Left colon (tissue), 2 donors: ENCODE measurements around the gene TSHZ3. TPM values are rescaled to one million over a fixed set of nuclear protein-coding genes. Genes with fewer than 3 reads are reported as not detected.

Experiments
- ATAC-seq: fragments of 200-7000 bp; cut with Tn5 transposase; one replicate; pipeline ENCODE4 v1.9.1; 2020; ENCODE audit warnings: mild to moderate bottlenecking, moderate library complexity
- DNase-seq, 2 donors: peaks; one replicate each; pipeline ENCODE4 v3.0.0-alpha.2; 2020
- intact Hi-C, 2 donors: fragments of 100-400 bp; cut with DNase I in 1 of 2; cut with micrococcal nuclease in 1 of 2; formaldehyde crosslinking; loops; one replicate each; pipeline versions ENCODE4 v1.11.2 to v1.14.0; 2022; cut with DNase I, micrococcal nuclease
- total RNA-seq, 2 donors: library from RNA; stranded (reverse); fragmentation: NEBNext Ultra II Directional; extraction: Animal tissue kit (Norgen Biotek cat#: 25700); gene quantifications; one replicate each; pipeline ENCODE4 v1.2.1, GENCODE V29; 2021
- donor health status: DM: no; HTN: no; CAD: no.
- donor health status: DM: yes; HTN: yes; CAD: no.

Gene TSHZ3
- total RNA-seq, 2 donors from 2014 or later = 1.3 to 6.5 TPM

GRCh38 chr19:31301306-31301980 lies 47.8 kb downstream of the TSHZ3 start:
- ATAC-seq (no peak), DNase-seq (no peak)
- intact Hi-C loops = no loop called here

- ATAC-seq (no peak), DNase-seq (no peak)
- intact Hi-C loops = no loop called here
Measured at GRCh38 chr19:31300422-31300821, 48.8 kb downstream of the TSHZ3 start.

GRCh38 chr19:31299665-31300064 lies 49.6 kb downstream of the TSHZ3 start:
- DNase-seq (no peak), ATAC-seq (no peak)
- intact Hi-C loops = no loop called here

- DNase-seq = no peak
- intact Hi-C loops = no loop called here
- ATAC-seq = no peak
Measured at GRCh38 chr19:31297991-31298390, 51.2 kb downstream of the TSHZ3 start.

- ATAC-seq (no peak), DNase-seq (no peak)
- intact Hi-C loops = no loop called here
Measured at GRCh38 chr19:31296741-31297390, 52.4 kb downstream of the TSHZ3 start.

- ATAC-seq (no peak), DNase-seq (no peak)
- intact Hi-C loops = no loop called here
Measured at GRCh38 chr19:31294189-31294588, 55.0 kb downstream of the TSHZ3 start.

- no peak for DNase-seq
- no peak for ATAC-seq
- intact Hi-C loops = no loop called here
Measured at GRCh38 chr19:31292639-31293185, 56.5 kb downstream of the TSHZ3 start.

- ATAC-seq (no peak), DNase-seq (no peak)
- intact Hi-C loops = no loop called here
Measured at GRCh38 chr19:31290931-31291590, 58.2 kb downstream of the TSHZ3 start.

- DNase-seq (no peak), ATAC-seq (no peak)
- intact Hi-C loops = no loop called here
Measured at GRCh38 chr19:31289976-31290375, 59.3 kb downstream of the TSHZ3 start.

GRCh38 chr19:31289381-31289880 lies 59.8 kb downstream of the TSHZ3 start:
- DNase-seq = no peak
- intact Hi-C loops = no loop called here
- ATAC-seq = no peak

GRCh38 chr19:31286491-31286890 lies 62.7 kb downstream of the TSHZ3 start:
- no peak for DNase-seq
- no peak for ATAC-seq
- intact Hi-C loops = no loop called here

- ATAC-seq = no peak
- intact Hi-C loops = no loop called here
- DNase-seq = no peak
Measured at GRCh38 chr19:31285744-31286143, 63.5 kb downstream of the TSHZ3 start.

- DNase-seq (no peak), ATAC-seq (no peak)
- intact Hi-C loops = no loop called here
Measured at GRCh38 chr19:31284621-31285020, 64.6 kb downstream of the TSHZ3 start.

- intact Hi-C loops = no loop called here
- DNase-seq (no peak), ATAC-seq (no peak)
Measured at GRCh38 chr19:31283701-31284100, 65.5 kb downstream of the TSHZ3 start.

GRCh38 chr19:31282346-31282745 lies 66.9 kb downstream of the TSHZ3 start:
- intact Hi-C loops = no loop called here
- DNase-seq = no peak
- ATAC-seq = no peak

GRCh38 chr19:31280287-31281006 lies 68.8 kb downstream of the TSHZ3 start:
- intact Hi-C loops = no loop called here
- no peak for DNase-seq
- ATAC-seq = no peak

- ATAC-seq (no peak), DNase-seq (no peak)
- intact Hi-C loops = no loop called here
Measured at GRCh38 chr19:31279436-31279765, 69.8 kb downstream of the TSHZ3 start.

- ATAC-seq (no peak), DNase-seq (no peak)
- intact Hi-C loops = no loop called here
Measured at GRCh38 chr19:31278555-31279435, 70.4 kb downstream of the TSHZ3 start.
